Mesenteric fat pad (tissue), 1 donor: Measurements from ENCODE around the gene UTS2B. TPM values are rescaled to one million over a fixed set of nuclear protein-coding genes. Genes with fewer than 3 reads are reported as not detected.

Source experiments
- DNase-seq: peaks from one replicate; pipeline ENCODE4 v3.0.0-alpha.2; 2020; ENCODE audit warnings: low spot score
- total RNA-seq: library from RNA; stranded (reverse); fragmentation: NEBNext Ultra II Directional; extraction: Animal tissue kit (Norgen Biotek cat#: 25700); gene quantifications from one replicate; pipeline ENCODE4 v1.2.1, GENCODE V29; 2021
- donor health status: DM: yes; HTN: yes; CAD: no.

Gene UTS2B
- total RNA-seq, 1 donor from 2014 or later, result 1.1 TPM

DNA sequence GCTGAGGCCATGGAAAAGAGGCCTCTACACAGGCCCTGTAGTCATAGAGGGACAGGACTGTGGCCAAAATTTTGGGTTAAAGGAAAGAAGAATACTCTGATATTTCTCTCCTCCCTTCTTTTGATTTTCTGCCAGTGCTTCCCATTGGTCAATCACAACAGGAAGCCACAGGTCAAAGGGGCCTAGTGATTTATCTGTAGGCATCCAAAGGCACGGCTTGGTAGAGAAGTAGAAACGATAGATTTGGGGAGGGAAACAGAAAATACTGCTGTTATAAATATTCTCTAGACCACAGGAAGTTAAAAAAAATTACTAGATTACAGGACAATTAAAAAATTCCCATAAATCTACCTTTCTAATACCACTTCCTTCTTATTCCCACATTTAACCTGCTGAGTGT, 2.8 kb downstream of the UTS2B start:
- no peak for DNase-seq

DNA sequence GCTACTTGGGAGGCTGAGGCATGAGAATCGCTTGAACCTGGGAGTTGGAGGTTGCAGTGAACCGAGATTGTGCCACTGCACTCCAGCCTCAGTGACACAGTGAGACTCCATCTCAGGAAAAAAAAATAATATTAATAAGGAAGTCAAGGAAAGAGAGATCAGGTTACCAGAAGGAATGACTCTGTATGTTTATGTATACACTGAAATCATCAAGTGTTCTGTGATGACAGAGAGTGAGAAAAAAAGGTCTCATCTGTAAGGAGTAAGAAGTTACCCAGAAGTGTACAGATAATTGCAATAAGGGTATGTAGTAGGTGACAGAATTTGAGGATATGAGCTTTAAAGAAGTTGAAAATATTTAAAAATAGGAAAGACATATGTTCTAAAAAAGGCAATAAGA, 5.4 kb downstream of the UTS2B start:
- no peak for DNase-seq

DNA sequence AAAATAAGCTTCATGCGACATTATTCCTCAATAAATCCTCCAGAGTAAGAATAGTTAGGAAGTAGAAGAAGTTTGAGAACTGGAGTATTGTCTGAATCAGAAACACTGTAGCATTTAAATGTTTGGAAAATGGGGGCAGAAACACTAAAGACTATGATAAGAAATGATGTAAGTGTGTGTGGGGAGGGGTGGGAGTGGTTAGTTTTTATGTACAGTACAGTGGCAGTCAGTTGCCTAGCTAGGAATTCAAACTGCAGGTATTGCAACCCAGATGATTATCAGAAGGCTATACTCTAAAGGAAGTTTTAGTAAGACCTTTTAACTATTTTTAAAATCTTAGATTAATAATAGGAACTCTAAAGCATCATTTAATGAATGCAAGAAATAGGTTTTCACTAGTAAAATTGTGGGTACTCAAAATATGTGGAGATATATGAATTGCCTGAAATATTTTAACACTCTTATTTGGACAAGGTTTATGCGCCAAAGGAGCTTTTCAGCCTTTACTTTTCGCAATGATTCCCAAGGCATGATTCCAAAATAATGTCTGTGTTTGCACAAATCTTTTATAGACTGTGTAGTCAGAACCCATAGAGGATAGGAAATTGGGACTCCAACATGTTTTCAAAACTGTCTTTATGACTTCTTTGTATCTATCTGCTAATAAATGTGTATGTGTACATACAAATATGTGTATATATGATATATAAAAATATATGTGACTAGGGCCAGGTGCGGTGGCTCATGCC, 9.1 kb downstream of the UTS2B start:
- DNase-seq, result no peak

DNA sequence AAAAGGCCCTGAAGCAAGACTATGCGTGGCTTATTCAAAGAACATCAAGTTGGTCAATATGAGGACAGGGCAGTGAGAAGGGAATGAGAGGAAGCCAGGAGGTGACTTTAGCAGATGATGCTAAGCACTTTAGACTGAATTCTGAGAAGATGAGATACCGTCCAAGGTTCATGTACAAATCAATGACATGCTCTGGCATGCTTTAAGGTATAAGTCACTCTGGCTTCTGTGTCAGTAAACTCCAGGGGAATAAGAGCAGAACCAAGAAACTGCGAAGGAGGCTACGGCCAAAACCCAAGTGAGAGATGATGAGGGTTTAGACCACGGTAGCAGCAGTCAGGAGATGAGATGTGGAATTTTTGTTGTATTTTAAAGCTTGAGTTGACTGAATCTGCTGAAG, 10.0 kb downstream of the UTS2B start:
- no peak for DNase-seq

DNA sequence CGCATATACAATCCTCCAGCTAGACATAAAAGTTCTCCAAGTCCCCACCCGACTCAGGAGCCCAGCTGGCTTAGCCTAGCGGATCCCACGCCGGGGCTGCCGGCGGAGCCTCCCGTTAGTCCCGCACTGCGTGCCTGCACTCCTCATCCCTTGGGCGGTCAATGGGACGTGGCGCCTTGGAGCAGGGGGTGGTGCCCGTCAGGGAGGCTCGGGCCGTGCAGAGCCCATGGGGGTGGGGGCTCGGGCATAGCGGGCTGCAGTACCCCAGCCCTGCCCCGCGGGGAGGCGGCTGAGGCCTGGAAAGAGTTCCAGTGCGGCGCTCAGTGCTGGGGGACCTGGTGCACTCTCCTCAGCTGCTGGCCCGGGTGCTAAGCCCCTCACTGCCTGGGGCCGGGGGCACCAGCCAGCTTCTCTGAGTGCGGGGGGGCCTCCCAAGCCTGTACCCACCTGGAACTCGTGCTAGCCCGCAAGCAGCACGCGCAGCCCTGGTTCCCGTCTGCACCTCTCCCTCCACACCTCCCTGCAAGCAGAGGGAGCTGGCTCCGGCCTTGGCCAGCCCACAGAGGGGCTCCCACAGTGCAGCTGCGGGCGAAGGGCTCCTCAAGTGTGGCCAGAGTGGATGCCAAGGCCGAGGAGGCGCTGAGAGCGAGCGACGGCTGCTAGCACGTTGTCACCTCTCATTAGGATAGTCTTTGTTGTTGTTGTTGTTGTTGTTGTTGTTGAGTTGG, 13.3 kb downstream of the UTS2B start:
- no peak for DNase-seq

DNA sequence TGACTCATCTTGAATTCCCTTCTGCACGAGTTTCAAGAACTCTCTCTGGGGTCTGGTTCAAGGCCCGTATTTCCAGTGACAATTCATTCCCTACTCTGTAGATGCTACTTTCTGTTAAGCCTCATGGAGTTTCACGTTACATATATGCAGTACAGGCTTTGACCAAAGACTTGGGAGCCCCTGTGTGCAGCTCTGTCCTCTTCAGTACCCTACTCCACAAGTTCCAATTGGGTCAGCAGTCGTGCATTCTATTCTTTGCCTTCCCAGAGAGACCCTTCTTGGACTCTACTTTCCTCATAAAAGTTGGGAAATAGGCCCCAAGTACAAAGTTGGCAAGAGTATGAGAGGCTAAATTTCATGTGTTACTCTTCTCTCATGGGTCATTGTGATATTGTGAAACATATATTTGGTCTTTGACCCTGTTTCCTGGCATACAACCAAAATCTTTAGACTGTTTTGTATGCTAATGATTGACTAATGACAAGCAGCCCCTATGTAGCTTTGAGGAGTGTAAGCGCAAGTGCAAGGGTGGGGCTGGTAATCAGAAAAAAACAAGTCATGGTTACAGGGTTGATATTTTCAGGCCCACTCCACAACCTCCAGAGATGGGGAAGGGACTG, 16.1 kb downstream of the UTS2B start:
- DNase-seq, result no peak

DNA sequence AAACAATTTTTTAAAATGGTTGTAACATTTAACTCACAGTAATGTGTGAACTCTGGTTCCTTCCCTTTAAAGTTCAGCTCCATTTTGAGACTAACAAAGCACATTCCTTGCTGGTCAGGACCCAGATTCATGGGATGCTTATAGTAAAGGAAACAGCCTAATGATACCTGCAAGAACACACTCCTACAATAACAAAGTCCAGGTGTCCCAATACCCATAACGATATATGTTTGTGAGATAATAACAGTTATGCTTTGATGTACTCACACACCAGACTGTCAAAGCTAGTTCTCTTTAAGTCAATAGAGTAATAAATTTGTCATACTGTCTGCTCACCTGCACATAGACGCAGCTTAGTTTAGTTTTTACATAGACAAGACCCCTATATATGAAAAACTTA, 17.0 kb downstream of the UTS2B start:
- no peak for DNase-seq

DNA sequence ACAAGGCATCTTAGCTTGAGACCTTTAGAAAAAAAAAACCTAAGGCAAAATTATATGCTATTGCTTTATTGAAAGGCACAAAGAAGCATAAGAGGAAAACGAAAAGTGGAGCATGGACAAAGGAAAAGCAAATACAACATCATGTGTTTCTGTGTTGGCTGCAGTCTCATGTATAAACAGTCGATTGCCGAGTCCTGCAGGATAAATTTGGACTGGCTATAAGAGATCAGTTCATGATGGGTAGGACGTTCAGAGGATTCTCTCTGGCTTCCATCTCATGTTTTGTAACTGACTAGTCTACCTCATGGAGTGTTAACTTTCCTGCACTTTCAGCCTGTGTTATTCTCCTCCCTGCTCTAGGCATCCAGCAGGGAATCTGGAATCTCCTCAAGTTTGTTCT, 23.0 kb downstream of the UTS2B start:
- DNase-seq, result no peak

DNA sequence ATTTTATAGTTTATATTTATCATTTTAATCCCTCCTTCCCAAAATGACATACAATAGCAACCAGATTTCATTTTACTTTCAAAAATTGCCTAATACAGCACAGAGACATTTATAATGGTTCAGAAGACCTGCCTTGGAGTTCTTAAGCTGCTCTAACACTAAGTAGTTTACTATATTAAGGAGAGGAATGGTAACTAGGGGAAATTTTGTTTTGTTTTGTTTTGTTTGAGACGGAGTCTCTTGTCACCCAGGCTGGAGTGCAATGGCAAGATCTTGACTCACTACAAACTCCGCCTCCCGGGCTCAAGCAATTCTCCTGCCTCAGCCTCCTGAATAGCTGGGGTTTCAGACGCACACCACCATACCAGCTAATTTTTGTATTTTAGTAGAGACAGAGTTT, 23.9 kb downstream of the UTS2B start:
- DNase-seq, result no peak

DNA sequence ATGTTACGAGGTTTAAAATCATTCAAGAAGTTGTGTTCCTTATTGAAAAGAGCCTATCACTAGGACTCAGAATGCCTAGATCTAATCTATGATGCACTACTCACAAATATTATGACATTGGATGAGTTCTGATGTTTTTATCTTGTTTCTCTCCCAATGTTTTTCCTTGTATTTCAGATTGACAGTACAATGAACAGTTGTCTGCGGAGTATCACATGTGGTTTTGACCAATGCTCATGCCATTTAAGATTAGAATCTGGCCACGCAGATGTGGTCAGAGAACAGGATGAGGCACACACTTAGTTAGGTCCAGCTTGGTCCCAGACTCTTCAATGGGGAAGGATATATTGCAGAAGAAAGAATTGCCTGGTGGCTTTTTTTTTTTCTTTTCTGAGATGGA, 26.7 kb downstream of the UTS2B start:
- no peak for DNase-seq

DNA sequence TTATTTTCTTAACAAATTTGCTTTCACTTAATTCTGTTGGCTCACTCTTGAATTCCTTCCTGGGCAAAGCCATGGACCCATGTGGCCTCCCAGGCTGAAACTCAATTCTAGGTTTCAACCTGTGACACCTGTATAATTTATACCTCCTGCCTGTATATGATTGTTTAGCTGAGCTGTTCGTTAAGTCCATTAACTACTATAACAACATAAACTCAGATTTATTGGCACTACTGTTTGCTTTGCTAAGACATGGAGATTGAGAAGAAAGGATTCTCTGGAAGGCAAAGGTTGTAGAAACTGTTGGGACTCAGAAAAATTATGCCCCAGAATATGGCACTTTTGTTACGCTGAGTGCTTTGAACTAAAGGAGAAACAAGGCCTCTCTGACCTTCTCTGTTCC, 27.9 kb downstream of the UTS2B start:
- DNase-seq, result no peak

DNA sequence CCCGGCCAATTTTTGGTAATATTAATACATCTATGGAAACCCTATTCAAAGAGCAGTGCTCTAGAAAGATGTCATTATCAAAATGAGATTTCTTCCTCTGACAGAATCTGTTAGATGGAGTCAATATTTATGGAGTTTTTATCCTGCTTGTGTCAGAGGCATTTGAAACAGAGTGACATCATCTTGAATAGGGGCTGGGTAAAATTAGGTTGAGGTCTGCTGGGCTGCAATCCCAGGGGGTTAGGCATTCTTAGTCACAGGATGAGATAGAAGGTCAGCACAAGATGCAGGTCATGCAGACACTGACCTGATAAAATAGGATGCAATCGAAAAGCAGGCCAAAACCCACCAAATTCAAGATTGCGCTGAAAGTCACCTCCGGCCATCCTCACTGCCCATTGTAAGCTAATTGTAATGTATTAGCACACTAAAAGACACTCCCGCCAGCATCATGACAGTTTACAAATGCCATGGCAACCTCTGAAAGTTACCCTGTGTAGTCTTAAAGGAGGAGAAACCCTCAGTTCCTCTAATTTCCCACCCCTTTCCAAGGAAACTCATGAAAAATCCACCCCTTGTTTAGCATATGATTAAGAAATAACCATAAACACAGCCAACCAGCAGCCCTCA, 28.4 kb downstream of the UTS2B start:
- DNase-seq, result no peak

DNA sequence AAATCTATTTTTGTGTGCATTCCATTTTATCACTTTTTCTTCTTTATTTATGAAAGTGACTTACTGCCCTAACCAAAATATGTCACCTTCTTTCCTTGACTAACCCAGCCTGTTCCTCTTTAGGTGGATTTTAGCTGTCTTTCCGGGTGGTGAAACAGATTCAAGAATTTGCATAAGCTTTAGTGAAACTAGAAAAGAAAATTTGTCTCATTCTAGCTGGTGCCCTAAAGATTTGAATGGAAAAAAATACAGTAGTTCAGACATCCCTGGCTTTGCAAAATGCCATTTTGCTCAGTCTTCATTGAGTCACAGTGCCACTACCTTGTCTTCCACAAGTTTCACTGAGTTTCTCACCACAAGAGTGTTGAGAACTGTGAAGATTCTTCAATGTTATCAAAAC, 29.3 kb downstream of the UTS2B start:
- DNase-seq, result no peak

DNA sequence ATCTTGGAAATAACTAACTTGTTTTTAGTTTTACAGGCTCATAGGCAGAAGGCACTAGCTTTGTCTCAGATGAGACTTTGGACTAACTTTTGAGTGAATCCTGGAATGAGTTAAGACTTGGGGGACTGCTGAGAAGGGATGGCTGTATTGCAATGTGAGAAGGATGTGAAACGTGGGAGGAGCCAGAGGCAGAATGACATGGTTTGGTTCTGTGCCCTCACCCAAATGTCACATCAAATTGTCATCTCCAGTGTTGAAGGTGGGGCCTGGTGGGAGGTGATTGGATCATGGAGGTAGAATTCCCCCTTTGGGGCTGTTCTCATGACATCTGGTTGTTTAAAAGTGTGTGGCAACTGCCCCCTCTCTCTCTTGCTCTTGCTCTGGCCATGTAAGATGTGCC, 29.9 kb downstream of the UTS2B start:
- no peak for DNase-seq

DNA sequence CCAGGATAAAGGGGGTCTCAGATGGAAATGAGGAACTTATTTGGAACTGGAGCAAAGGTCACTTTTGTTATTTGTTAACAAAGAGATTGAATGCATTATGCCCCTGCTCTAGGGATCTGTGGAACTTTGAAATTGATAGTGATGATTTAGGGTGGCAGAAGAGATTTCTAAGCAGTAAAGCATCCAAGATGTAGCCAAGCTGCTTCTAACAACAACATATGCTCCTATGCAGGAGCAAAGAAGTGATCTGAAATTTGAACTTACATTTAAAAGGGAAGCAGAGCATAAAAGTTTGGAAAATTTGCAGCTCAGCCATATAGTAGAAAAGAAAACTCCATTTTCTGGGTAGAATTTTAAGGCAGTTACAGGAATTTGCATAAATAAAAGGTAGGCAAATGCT, 31.5 kb downstream of the UTS2B start:
- DNase-seq, result no peak

DNA sequence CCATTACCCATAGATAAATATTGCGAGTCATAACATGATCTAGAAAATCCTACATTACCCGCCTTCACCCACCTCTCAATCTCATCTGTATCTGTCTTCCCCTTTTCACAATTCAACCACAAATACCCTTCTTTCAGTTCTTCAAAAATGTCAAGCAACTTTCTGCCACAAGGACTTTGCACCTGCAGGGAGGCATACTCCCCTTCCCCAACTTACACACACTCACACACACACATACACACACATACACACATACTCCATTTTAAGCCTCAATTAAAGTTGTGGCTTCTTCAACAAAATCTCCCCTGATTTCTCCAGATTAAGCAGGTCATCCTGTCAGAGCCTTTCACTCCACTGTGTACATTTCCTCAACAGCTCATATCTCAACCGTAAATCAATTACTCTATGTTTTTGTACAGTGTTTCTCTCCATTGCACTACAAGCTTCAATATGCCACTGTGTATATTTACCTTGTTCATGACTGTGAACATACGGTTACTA, 34.2 kb downstream of the UTS2B start:
- DNase-seq, result no peak

DNA sequence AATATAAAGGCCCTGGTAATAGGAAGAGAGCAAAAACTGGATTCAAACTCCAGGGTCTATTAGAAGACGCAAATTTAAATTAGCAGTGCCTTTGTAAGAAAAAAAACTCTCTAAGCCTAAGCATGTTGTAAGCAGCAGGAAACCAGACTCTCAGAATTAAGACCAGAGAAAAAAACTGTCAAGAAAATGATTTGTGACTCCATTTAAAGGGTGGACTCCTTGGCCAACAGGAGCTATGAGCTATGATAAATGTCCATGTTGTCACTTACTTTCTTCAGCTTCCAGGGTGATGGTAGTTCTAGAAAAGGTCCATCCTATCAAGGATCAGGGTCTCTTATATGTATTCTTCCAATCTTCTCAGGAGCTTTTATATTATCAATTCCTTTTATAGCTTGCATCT, 36.0 kb downstream of the UTS2B start:
- DNase-seq, result no peak

DNA sequence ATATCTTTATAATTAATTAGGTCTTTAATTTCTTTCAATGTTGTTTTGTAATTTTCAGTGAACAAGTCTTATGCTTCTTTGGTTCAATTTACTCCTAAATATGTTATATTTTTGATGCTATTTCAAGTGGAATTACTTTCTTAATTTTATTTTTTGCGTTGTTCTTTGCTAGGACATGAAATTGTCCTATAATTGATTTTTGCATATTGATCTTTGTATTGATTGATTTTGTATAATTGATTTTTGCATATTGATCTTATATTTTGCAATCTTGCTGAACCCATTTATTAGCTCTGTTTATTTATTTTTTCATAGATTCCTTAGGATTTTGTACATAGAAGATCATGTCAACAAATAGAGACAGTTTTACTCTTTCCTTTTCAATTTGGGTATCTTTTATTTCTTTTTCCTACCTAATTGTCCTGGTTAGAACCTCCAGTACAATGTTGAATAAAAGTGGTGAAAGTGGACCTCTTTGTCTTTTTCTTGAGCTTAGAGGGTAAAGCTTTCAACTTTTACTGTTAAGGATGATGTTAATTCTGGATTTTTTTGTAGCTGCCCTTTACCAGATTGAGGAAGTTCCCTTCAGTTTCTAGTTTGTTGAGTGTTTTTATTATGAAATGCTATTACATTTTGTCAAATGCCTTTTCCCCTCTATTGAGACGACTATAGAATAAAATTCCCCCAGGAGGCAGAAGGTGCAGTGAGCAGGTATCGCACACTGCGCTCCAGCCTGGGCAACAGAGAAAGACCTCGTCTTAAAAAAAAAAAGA, 37.9 kb downstream of the UTS2B start:
- DNase-seq, result no peak

DNA sequence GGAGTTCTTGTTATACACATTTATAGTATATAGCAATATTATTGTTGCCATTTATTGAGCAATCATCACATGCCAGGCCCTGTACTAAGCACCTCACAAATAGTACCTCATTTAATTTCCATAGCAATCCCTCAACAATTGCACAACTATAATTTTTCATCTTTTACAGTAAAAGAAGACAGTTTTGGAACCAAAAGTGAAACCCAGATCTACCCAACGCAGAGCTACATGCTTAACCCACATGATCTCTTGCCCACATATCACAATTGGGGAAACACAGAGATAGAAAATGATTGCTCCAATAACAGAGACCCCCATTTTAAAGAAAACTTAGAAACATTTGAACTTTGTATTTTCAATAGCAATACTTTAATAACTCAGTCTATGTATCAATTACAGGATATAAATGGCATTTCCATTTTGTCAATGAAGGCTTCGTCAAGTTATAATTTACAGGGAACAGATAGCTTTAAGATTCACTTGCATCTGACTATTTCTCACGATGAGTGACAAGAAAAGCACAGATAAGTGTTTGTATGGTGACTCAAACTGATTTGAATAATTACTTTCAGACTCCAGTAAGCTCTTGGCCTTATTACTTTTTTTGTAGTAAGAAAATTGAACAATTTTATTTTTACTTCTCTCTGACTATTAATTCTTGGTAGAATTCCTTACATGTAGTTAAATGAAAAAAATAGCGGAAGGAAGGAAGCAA, 39.9 kb downstream of the UTS2B start:
- no peak for DNase-seq

DNA sequence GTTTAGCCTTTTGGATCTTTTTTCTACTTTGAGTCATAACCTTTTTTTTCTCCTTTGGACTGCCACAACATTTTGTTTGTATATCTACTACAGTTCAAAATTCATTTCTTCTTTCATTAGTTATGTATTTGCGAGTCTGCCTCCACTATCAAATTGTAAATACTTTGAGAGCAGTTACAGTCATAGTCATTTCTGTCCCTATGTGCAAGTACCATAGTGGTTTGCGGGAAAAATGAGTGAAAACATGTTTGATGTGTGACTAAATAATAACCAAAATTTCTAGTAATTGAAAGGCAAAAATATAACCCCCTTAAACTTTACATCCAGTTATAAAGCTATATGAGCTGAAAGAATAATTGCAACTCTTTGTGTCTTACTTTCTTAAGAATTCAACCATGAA, 46.9 kb downstream of the UTS2B start:
- no peak for DNase-seq
